Left lung (tissue), 10 donors: ENCODE measurements around the gene HS3ST2. TPM values are rescaled to one million over a fixed set of nuclear protein-coding genes. Genes with fewer than 3 reads are reported as not detected.

ENCODE experiments used
- ATAC-seq: fragments of 200-7000 bp; cut with Tn5 transposase; one replicate; pipeline ENCODE4 v1.9.1; 2020; ENCODE audit warnings: moderate library complexity
- DNase-seq, 4 donors: peaks; one replicate each; pipeline ENCODE4 v3.0.0-alpha.2; 2013 to 2020
- H3K27ac ChIP-seq, 2 donors: fragments of 200-600 bp; sonication (generic) in 1 of 2; one replicate each; pipeline versions ENCODE4 v1.5.0 to v1.8.0; 2020 to 2021
- H3K27me3 ChIP-seq, 2 donors: fragments of 200-600 bp; sonication (generic) in 1 of 2; one replicate each; pipeline versions ENCODE4 v1.5.0 to v1.8.0; 2020 to 2021
- H3K36me3 ChIP-seq, 2 donors: fragments of 200-600 bp; sonication (generic) in 1 of 2; one replicate each; pipeline versions ENCODE4 v1.5.0 to v1.8.0; 2020 to 2021
- H3K4me1 ChIP-seq, 2 donors: fragments of 200-600 bp; one replicate each; pipeline ENCODE4 v1.8.0; 2021
- H3K4me3 ChIP-seq, 2 donors: fragments of 200-600 bp; sonication (generic) in 1 of 2; one replicate each; pipeline versions ENCODE4 v1.5.0 to v1.8.0; 2020 to 2021; ENCODE audit warnings: mild to moderate bottlenecking in 1 of 2
- H3K9me3 ChIP-seq, 2 donors: fragments of 200-600 bp; sonication (generic) in 1 of 2; one replicate each; pipeline versions ENCODE4 v1.5.0 to v1.8.0; 2020 to 2021
- CTCF ChIP-seq, 2 donors: fragments of 200-600 bp; sonication (generic) in 1 of 2; IDR thresholded peaks; one replicate each; pipeline versions ENCODE4 v1.5.0 to v1.8.0; 2021; ENCODE audit warnings: antibody characterized with exemption in 2 of 2
- intact Hi-C, 2 donors: fragments of 100-400 bp; cut with DNase I; formaldehyde crosslinking; loops; one replicate each; pipeline versions ENCODE4 v1.11.2 to v1.14.2; 2022
- polyA plus RNA-seq, 6 donors: library from polyadenylated mRNA; unstranded; fragments of 120-200 nt; gene quantifications; one replicate each; pipeline ENCODE4 v1.2.1, GENCODE V29; 2013; ENCODE audit not compliant: insufficient read length in 6 of 6
- total RNA-seq, 2 donors: library from RNA; stranded (reverse); fragmentation: NEBNext Ultra II Directional; extraction: Animal tissue kit (Norgen Biotek cat#: 25700); gene quantifications; one replicate each; pipeline ENCODE4 v1.2.1, GENCODE V29; 2021
- donor health status: DM: no; HTN: yes; CAD: no.
- donor health status: DM: no; HTN: no; CAD: no.

The HS3ST2 gene
- total and polyA plus RNA-seq, 8 donors = 0.07 to 8.6 (median 3.2) TPM; not detected in 4

GRCh38 chr16:22771551-22771950 lies 42.4 kb upstream of the HS3ST2 start:
- Histone ChIP-seq H3K36me3 (no peaks in the 10 kb centered on the region), H3K27ac (no peak overlapping the region), H3K9me3 (no peaks in the 10 kb centered on the region), H3K4me1 (no peaks in the 10 kb centered on the region), H3K4me3 (no peak overlapping the region), H3K27me3 (peaks cover 0 to 24% of the 10 kb centered on the region in 2 donors)
- no peak for DNase-seq
- TF ChIP-seq CTCF (IDR thresholded peaks at IDR 0.05) = no peak
- intact Hi-C loops = no loop called here
- ATAC-seq = no peak

- intact Hi-C loops = no loop called here
- Histone ChIP-seq H3K4me3 (no peak overlapping the region), H3K36me3 (no peaks in the 10 kb centered on the region), H3K9me3 (no peaks in the 10 kb centered on the region), H3K27me3 (peaks cover 0 to 21% of the 10 kb centered on the region in 2 donors), H3K27ac (no peak overlapping the region), H3K4me1 (no peaks in the 10 kb centered on the region)
- DNase-seq = no peak
- ATAC-seq = no peak
- TF ChIP-seq CTCF (IDR thresholded peaks at IDR 0.05) = no peak
These were observed 38.6 kb upstream of the HS3ST2 start for GRCh38 chr16:22775220-22775922.

- H3K9me3 ChIP-seq = no peaks in the 10 kb centered on the region
- H3K36me3 ChIP-seq = no peaks in the 10 kb centered on the region
- no peaks in the 10 kb centered on the region for H3K4me1 ChIP-seq
- no peak for TF ChIP-seq CTCF (IDR thresholded peaks at IDR 0.05)
- H3K4me3 ChIP-seq = no peak overlapping the region
- H3K27ac ChIP-seq = no peak overlapping the region
- intact Hi-C loops = no loop called here
- DNase-seq (no peak), ATAC-seq (no peak)
- H3K27me3 ChIP-seq = no peaks in the 10 kb centered on the region
These were observed 32.5 kb upstream of the HS3ST2 start for GRCh38 chr16:22781480-22781879.

GRCh38 chr16:22782314-22782713 lies 31.6 kb upstream of the HS3ST2 start:
- H3K4me3 ChIP-seq = no peak overlapping the region
- H3K9me3 ChIP-seq = no peaks in the 10 kb centered on the region
- H3K36me3 ChIP-seq = no peaks in the 10 kb centered on the region
- H3K4me1 ChIP-seq = no peaks in the 10 kb centered on the region
- intact Hi-C loops = no loop called here
- DNase-seq (no peak), ATAC-seq (peak; percentile 19)
- no peak for TF ChIP-seq CTCF (IDR thresholded peaks at IDR 0.05)
- H3K27ac ChIP-seq = no peak overlapping the region
- no peaks in the 10 kb centered on the region for H3K27me3 ChIP-seq

- Histone ChIP-seq H3K4me3 (no peak overlapping the region), H3K4me1 (peaks cover 0 to 5% of the 10 kb centered on the region in 2 donors), H3K9me3 (no peaks in the 10 kb centered on the region), H3K36me3 (no peaks in the 10 kb centered on the region), H3K27me3 (no peaks in the 10 kb centered on the region), H3K27ac (no peak overlapping the region)
- TF ChIP-seq CTCF (IDR thresholded peaks at IDR 0.05) = no peak
- ATAC-seq (no peak), DNase-seq (no peak)
- intact Hi-C loops = no loop called here
These were observed 29.2 kb upstream of the HS3ST2 start for GRCh38 chr16:22784690-22785214.
